SIG-M5 treated with dmso at 0.1 percent for 504 hours (cell line): ENCODE measurements around the gene GCH1.
"Not testable (repeated sequence)": the region's sequence is repeated elsewhere in the genome, so short reads cannot be mapped to it uniquely, and the experiment has no call there.

Source experiments
- DNase-seq: peaks from one replicate; lab custom pipeline; 2025; ENCODE audit not compliant: unreplicated experiment; lab: John Stamatoyannopoulos, UW

Gene GCH1

DNA sequence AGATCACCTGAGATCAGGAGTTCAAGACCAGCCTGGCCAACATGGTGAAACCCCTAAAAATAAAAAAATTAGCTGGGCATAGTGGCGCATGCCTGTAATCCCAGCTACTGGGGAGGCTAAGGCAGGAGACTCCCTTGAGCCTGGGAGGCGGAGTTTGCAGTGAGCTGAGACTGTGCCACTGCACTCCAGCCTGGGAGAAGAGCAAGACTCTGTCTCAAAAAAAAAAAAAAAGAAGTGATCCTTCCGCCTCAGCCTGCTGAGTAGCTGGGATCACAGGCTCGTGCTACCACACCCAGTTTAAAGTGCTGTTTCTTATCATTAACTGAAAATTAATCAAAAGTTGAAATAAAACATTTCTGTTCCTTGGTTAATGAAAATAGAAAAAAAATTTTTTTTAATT, 6.3 kb upstream of the GCH1 start:
- not testable (repeated sequence) for DNase-seq

DNA sequence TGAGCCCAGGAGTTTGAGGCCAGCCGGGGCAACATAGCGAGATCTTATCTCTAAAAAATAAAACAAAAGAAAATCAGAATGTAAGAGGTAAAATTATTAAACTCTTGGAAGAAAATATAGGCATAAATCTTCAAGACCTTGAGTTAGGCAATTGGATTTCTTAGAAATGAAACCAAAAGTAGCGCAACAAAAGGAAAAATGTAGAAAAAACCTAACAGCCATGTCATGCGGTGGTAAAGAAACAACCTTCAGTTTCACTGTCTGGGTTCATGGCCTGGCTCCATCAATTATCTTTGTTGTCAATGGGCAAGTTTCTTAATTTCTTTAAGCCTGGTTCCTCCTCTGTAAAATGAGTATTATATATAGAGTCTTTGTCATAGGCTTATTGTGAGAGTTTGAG, 5.6 kb upstream of the GCH1 start:
- no peak for DNase-seq

DNA sequence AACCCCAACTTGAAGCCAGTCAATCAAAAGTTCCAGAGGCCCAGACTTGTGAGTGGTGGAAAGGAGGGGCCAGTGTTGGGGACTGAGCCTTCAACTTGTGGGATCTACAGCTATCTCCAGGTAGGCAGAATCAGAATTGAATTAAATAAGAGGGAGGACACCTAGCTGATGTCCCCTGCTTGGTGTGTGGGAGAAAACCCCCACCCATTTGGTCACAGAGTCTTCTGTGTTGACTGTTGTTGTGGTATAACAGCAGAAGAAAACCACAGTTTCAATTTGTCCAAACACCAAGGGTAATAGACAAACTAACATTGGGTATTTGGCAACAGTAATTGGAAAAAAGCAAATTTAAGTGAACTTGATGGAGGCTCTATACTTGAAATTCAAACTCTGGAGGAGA, 3.4 kb upstream of the GCH1 start:
- DNase-seq, result no peak

DNA sequence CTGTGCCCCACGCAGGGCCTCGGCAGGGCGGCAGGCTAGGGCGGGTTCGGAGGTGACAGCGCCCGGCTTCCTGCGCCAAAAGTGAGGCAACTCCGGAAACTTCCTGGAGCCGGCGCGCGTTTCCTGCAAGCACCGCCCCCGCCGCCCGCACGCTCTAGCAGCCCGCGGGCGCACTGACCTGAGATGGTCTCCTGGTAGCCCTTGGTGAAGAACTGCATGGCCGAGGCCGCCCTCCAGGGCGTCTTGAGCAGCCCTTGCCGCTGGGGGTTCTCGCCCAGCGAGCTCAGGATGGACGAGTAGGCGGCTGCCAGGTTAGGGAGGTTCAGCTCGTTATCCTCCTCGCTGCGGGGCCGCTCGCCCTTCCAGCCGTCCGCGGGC, 494 bp downstream of the GCH1 start:
- DNase-seq, result peak; percentile 61

DNA sequence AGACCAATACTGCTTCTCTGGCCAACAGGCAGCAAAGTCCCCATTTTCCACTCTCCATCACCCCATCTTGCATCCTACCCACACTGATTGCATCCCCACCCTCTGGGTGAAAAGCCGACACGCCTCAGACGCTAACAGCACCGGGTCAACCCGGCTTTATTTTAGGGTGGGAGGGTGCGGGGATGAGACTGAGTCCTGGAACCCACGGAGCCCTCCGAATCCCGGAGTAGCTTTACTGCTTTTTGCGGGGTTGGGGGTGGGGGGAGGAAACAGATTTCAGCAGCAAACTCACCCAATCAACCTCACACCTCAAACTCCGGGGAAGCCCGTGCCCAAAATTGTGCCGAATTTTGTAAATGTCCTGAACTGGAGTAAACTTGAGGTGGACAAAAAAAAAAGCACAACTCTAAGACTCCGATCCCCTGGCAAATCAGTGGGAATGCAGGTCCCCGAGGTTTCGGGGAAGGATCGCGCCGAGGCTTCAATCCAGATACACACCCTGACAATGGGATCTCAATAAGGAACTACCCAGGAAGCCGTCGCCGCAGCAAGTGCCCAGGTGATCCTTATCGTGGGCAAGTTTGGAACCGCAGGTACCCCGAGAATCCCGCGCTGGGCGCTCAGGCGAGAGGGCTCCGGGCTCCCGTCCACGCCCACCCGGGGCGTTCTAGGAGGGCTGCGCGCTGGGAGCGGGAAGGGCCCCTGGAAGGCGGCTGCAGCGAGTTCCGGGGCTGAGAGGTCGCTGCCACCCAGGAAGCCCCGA, 1.1 kb downstream of the GCH1 start:
- DNase-seq, result no peak

DNA sequence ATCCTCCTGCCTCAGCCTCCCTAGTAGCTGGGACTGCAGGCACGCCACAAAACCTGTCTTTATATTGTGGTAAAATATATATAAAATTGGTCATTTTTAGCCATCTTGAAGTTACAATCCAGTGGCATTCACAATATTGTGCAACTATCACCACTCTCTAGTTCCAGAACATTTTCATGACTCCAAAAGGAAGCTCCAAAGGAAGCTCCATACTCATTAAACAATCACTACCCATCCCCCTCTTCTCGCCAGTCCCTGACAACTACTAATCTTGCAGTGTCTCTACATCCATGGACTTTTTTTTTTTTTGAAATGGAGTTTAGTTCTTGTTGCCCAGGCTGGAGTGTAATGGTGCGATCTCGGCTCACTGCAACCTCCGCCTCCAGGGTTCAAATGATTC, 3.1 kb downstream of the GCH1 start:
- no peak for DNase-seq

DNA sequence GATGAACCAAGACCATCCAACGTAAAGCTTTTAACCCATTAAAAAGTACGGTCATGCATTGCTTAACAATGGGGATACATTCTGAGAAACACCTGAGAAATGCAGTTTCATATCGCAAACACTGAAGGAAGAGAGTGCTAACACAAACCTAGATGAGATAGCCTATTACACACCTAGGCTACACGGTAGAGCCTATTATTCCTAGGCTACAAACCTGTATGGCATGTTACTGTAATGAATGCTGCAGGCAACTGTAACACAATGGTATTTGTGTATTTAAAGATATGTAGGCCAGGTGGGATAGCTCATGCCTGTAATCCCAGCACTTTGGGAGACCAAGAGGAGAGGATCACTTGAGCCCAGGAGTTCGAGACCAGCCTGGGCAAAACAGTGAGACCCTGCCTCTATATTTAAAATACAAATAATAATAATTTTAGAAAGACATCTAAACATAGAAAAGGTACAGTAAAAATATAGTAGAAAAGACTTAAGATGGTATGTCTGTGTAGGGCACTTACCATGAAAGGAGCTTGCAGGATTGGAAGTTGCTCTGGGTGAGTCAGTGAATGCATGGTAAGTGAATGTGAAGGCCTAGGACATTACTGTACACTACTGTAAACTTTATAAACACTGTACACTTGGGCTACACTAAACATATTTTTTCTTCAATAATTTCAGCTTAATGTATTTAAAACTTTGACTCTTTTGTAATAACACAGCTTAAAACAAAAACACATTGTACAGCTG, 4.6 kb downstream of the GCH1 start:
- DNase-seq, result not testable (repeated sequence)

DNA sequence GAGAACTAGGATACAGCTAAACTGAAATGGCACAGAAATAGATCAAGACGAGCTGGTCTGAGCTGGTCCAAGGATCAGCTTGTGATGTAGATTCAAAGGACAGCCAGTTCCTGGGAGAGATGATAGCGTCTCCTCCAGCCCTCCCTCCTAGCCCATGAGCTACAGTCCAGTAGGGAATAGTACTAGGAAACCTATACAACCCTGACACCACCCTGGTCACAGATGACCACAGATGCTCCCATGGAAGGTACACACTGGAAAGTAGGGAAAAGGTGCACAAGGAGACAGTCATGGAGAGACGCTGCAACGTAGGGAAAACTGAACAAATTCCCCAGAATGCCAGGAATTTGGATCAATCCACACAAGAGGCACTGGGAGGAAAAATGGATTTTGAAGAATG, 6.9 kb downstream of the GCH1 start:
- no peak for DNase-seq

DNA sequence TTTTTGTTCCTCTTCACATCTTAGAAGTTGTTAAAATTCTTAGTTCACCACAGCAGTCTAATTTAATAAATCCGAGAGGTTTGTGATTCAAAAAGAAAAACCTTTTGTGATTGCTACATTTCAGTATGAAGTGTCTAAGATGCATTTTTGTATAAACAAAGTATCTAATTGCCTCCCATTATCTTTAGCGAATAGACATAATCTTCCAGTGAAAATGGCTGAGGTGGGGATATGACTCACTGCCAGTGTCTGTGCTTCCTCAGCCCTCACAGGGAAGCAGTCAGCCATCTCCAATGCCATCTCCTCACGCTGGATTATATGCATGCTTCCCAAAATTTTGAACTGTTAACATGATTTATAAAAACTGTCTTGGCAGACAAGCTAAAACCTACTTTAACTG, 7.6 kb downstream of the GCH1 start:
- DNase-seq, result no peak

DNA sequence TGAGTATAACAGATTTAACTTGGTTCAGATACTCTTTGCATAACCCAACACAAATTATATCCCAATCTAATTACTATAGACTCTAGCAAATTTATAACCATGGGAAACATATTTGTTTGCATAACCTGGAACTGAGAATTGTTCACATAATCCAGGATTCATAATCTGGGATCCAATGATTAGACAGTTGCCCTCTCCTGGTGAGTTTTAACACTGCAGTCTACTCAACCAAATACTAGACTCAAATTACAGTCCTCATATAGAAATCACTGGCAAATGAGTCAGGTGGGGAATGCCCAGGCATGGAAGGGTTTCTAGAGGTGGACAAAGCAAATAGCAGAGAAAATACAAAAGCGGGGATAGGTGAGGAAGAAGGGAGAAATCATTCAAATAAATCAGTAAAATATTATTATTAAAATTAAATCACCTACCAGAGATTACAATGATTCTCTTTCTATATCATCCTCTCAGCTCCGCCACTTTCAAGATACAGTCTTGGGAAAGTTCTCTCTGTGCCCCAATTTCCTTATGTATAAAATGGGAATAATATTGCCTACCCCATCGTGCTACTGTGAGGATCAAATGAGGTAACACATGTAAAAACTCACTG, 9.4 kb downstream of the GCH1 start:
- peak; percentile 22 for DNase-seq

DNA sequence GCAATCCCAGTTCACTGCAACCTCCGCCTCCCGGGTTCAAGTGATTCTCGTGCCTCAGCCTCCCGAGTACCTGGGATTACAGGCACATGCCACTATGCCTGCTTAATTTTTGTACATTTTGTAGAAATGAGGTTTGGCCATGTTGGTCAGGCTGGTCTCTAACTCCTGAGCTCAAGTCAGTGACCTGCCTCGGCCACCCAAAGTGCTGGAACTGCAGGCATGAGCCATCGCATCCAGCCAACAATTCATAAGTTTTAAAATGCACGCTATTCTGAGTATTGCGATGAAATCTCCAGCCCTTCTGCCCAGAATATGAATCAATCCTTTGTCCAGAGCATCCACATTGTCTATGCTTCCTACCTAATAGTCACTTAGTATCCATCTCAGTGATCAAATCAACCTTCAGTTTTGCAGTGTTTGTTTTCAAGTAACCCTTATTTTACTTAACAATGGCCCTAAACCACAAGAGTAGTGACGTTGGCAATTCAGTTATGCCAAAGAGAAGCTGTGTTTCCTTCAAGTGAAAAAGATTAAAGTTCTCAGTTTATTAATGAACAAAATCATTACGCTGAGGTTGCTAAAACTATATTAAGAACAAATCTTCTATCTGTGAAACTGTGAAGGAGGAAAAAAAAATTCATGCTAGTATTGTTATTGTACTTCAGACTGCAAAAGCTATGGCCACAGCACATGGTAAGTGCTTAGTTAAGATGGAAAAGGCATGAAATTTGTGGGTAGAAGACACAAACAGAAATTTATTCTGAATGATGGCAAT, 11.0 kb downstream of the GCH1 start:
- DNase-seq, result no peak

DNA sequence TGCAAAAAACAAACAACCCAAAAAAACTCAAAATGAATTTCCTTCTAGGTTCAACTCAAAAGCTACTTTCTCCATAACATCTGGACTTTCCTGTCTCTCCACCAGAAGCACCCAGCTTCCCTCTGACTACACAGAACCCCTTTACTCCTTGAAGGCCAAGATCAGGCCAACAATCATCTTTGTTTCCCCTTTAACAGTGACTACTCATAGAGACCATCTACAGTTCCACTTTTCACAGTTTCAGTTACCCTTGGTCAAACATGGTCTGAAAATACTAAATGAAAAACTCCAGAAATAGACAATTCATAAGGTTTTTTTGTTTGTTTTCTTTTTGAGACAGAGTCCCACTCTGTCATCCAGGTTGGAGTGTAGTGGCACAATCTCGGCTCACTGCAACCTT, 11.8 kb downstream of the GCH1 start:
- peak; percentile 4 for DNase-seq

DNA sequence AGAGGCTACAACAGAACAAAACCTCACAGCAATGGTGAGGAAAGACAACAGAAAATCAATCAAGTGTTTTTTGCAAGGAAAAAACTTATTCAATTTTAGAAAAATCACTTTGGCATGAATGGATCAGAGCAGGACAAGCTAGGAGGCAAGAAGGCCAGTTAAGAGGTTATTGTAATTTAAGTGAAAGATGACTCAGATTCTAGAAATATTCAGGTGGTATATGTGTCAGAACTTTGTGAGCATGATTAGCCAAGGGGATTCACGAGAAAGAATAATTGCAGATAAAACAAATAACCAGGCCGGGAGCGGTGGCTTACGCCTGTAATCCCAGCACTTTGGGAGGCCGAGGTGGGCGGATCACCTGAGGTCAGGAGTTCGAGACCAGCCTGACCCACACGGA, 12.7 kb downstream of the GCH1 start:
- no peak for DNase-seq

DNA sequence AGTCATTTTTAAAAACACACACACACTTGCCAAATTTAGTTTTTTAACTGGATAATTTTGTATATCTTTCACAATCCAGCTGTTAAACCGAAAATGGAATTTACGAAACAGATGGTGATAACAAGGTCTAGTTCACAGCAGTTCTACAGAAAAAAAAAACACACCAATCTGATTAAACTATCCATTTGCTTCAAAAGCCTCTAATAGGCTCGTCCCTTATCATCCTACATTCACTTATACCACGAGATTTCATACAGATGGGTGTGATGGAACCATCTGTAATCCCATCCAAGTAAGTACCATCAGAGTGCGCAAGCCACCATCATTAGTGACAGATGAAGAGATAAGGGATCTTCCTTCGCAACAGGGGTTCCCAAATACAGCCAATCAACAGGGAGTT, 20.1 kb downstream of the GCH1 start:
- no peak for DNase-seq

DNA sequence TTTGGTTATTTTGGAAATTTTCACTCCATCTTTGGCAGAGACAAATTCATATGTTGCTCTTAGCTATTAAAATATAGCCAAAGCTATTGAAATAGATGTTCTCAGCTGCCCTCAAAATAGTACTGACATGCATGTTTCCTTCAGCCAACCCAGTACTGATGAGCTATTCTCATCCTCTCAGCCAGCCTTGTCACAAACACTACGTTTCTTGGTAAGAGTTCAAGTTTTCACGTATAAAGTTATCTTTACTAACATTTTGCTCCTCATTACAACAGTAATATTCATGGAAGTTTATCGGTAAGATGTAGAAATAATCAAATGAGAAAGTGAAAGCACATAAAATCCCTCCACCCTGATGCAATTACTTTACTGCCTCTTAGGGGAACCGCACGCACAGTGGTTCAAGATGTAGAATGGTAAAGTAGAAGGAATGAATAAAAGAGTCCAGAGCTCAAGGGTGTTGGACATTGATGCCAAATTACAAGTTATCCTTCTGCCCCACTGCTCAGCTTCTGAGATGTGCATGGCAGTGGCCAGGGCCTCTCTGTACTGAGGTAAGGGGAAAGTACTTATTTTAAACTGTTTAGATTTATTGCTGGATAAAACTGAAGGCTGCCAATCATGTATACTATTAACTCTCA, 20.7 kb downstream of the GCH1 start:
- peak; percentile 43 for DNase-seq

DNA sequence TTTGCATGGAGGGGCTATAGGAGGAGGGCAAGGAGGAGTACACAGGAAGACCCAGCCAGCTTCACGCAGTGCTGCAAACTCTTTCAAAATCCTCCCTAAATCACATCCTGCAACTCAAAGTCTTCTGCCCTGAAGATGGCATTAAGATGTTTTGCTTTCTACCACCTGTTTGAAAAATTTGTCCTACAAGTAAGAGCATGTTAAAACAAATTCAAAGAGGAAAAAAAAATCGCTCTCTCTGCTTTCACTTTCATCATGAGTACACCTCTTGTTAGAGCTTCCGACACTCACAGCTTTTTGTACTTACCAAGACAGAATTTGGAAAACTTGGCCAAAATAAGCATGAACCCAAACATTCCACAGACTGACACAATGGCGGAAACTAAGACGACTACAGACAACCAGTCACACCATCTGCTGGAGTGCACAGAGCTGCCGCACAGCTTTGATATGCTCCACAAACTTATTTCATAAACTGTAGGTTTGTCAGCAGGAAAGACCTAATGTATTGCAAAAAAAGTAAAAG, 21.3 kb downstream of the GCH1 start:
- peak; percentile 14 for DNase-seq

DNA sequence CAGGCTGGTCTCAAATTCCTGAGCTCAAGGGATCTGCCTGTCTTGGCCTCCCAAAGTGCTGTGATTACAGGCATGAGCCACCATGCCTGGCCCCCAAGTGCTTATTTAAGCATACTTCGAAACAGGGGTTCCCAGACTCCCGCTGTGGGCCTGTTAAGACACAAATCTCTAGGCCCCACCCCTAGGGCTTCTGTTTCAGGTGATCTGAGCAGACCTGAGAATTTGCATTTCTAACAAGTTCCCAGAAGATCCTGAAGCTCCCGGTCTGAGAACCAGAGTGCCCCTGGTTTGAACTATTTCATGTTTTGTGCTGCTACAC, 25.0 kb downstream of the GCH1 start:
- no peak for DNase-seq

DNA sequence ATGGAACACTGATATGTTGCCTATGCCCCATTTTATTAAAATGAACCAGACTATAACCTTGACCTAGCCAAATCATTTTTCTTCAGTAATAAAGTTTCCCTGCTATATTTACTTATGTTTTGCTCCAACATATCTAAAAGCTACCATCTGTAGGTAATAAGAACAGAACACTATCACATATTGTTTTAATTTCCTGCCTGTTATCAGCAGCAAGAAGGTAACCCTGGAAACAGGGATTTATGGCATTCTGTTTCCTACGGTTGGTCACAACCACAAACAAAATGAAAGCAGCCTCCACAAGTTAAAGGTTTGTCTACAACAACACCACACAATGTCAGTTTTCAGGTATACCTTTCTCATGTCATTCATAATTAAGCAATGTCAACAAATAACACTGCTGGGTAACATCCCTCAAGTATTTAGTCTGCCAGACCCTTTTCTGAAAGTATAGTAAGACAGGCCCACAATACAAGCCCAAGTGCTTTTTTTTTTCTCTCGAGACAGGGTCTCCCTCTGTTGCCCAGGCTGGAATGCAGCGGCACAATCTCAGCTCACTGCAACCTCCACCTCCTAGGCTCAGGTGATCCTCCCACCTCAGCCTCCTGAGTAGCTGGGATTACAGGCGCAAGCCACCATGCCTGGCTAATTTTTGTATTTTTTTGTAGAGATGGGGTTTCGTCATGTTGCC, 25.5 kb downstream of the GCH1 start:
- DNase-seq, result no peak

DNA sequence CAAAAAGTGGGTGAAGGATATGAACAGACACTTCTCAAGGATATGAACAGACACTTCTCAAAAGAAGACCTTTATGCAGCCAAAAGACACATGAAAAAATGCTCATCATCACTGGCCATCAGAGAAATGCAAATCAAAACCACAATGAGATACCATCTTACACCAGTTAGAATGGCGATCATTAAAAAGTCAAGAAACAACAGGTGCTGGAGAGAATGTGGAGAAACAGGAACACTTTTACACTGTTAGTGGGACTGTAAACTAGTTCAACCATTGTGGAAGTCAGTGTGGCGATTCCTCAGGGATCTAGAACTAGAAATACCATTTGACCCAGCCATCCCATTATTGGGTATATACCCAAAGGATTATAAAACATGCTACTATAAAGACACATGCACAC, 27.0 kb downstream of the GCH1 start:
- DNase-seq, result not testable (repeated sequence)
